ENCODE results near the gene DCX.

The DCX gene

GRCh38 chrX:111376486-111376885, 35.5 kb downstream of the DCX start:
- H4K20me1 ChIP-seq, result peaks cover 19% of the 10 kb centered on the region; the same call in 1 of the 2 replicates
- H3K4me3 ChIP-seq, result no peak overlapping the region
- H3K27ac ChIP-seq, result no peak overlapping the region
- H3K4me1 ChIP-seq, result no peaks in the 10 kb centered on the region
- no peak for TF ChIP-seq Cebpa-rat (IDR thresholded peaks at IDR 0.05)
- no peak overlapping the region for H3K4me2 ChIP-seq
- peaks cover 63% of the 10 kb centered on the region for H3K27me3 ChIP-seq
- H3K36me3 ChIP-seq, result no peaks in the 10 kb centered on the region
- H3K9me3 ChIP-seq, result no peaks in the 10 kb centered on the region
- H3K9ac ChIP-seq, result no peak overlapping the region

- Histone ChIP-seq H3K36me3 (no peaks in the 10 kb centered on the region), H3K27ac (no peak overlapping the region), H3K4me1 (no peaks in the 10 kb centered on the region), H3K9ac (no peak overlapping the region), H4K20me1 (peaks cover 19% of the 10 kb centered on the region; the same call in 1 of the 2 replicates), H3K9me3 (no peaks in the 10 kb centered on the region), H3K4me3 (no peak overlapping the region), H3K4me2 (no peak overlapping the region), H3K27me3 (peaks cover 65% of the 10 kb centered on the region)
- no peak for TF ChIP-seq Cebpa-rat (IDR thresholded peaks at IDR 0.05)
These were observed 36.2 kb downstream of the DCX start for GRCh38 chrX:111375747-111376146.

GRCh38 chrX:111372086-111372485, 39.9 kb downstream of the DCX start:
- Histone ChIP-seq H3K9ac (no peak overlapping the region), H4K20me1 (peaks cover 19% of the 10 kb centered on the region; the same call in 1 of the 2 replicates), H3K4me1 (no peaks in the 10 kb centered on the region), H3K4me3 (no peak overlapping the region), H3K27me3 (peaks cover 70% of the 10 kb centered on the region), H3K4me2 (no peak overlapping the region), H3K9me3 (no peaks in the 10 kb centered on the region), H3K36me3 (no peaks in the 10 kb centered on the region), H3K27ac (no peak overlapping the region)
- TF ChIP-seq Cebpa-rat (IDR thresholded peaks at IDR 0.05), result no peak

- no peaks in the 10 kb centered on the region for H4K20me1 ChIP-seq
- H3K4me3 ChIP-seq, result no peak overlapping the region
- H3K27me3 ChIP-seq, result peaks cover 79% of the 10 kb centered on the region
- no peaks in the 10 kb centered on the region for H3K9me3 ChIP-seq
- no peaks in the 10 kb centered on the region for H3K4me1 ChIP-seq
- no peak for TF ChIP-seq Cebpa-rat (IDR thresholded peaks at IDR 0.05)
- no peak overlapping the region for H3K4me2 ChIP-seq
- H3K27ac ChIP-seq, result no peak overlapping the region
- no peaks in the 10 kb centered on the region for H3K36me3 ChIP-seq
- no peak overlapping the region for H3K9ac ChIP-seq
These were observed 46.1 kb downstream of the DCX start for GRCh38 chrX:111365770-111366325.

- H3K4me3 ChIP-seq, result no peak overlapping the region
- no peak overlapping the region for H3K27ac ChIP-seq
- H4K20me1 ChIP-seq, result no peaks in the 10 kb centered on the region
- H3K27me3 ChIP-seq, result peaks cover 66% of the 10 kb centered on the region
- TF ChIP-seq Cebpa-rat (IDR thresholded peaks at IDR 0.05), result no peak
- H3K36me3 ChIP-seq, result no peaks in the 10 kb centered on the region
- H3K4me1 ChIP-seq, result no peaks in the 10 kb centered on the region
- no peak overlapping the region for H3K9ac ChIP-seq
- no peak overlapping the region for H3K4me2 ChIP-seq
- no peaks in the 10 kb centered on the region for H3K9me3 ChIP-seq
These were observed 48.3 kb downstream of the DCX start for GRCh38 chrX:111363741-111364140.

GRCh38 chrX:111361751-111362150, 50.2 kb downstream of the DCX start:
- H3K4me3 ChIP-seq, result no peak overlapping the region
- peaks cover 66% of the 10 kb centered on the region for H3K27me3 ChIP-seq
- H3K36me3 ChIP-seq, result no peaks in the 10 kb centered on the region
- no peak overlapping the region for H3K4me2 ChIP-seq
- no peak for TF ChIP-seq Cebpa-rat (IDR thresholded peaks at IDR 0.05)
- no peak overlapping the region for H3K9ac ChIP-seq
- no peaks in the 10 kb centered on the region for H3K4me1 ChIP-seq
- H4K20me1 ChIP-seq, result no peaks in the 10 kb centered on the region
- H3K9me3 ChIP-seq, result no peaks in the 10 kb centered on the region
- no peak overlapping the region for H3K27ac ChIP-seq

GRCh38 chrX:111360839-111361238, 51.2 kb downstream of the DCX start:
- H3K4me1 ChIP-seq, result no peaks in the 10 kb centered on the region
- no peaks in the 10 kb centered on the region for H4K20me1 ChIP-seq
- H3K27ac ChIP-seq, result no peak overlapping the region
- no peak for TF ChIP-seq Cebpa-rat (IDR thresholded peaks at IDR 0.05)
- H3K4me2 ChIP-seq, result no peak overlapping the region
- no peak overlapping the region for H3K9ac ChIP-seq
- H3K36me3 ChIP-seq, result no peaks in the 10 kb centered on the region
- H3K4me3 ChIP-seq, result no peak overlapping the region
- H3K9me3 ChIP-seq, result no peaks in the 10 kb centered on the region
- peaks cover 66% of the 10 kb centered on the region for H3K27me3 ChIP-seq

GRCh38 chrX:111355523-111356115, 56.4 kb downstream of the DCX start:
- no peak for TF ChIP-seq Cebpa-rat (IDR thresholded peaks at IDR 0.05)
- Histone ChIP-seq H3K9ac (no peak overlapping the region), H4K20me1 (no peaks in the 10 kb centered on the region), H3K4me3 (no peak overlapping the region), H3K27ac (no peak overlapping the region), H3K27me3 (peaks cover 75% of the 10 kb centered on the region), H3K4me1 (no peaks in the 10 kb centered on the region), H3K9me3 (no peaks in the 10 kb centered on the region), H3K4me2 (no peak overlapping the region), H3K36me3 (no peaks in the 10 kb centered on the region)

GRCh38 chrX:111354496-111354895, 57.5 kb downstream of the DCX start:
- peaks cover 83% of the 10 kb centered on the region for H3K27me3 ChIP-seq
- no peak overlapping the region for H3K27ac ChIP-seq
- H3K4me2 ChIP-seq, result no peak overlapping the region
- H3K4me1 ChIP-seq, result no peaks in the 10 kb centered on the region
- H3K4me3 ChIP-seq, result no peak overlapping the region
- H3K36me3 ChIP-seq, result no peaks in the 10 kb centered on the region
- no peak overlapping the region for H3K9ac ChIP-seq
- no peak for TF ChIP-seq Cebpa-rat (IDR thresholded peaks at IDR 0.05)
- no peaks in the 10 kb centered on the region for H4K20me1 ChIP-seq
- H3K9me3 ChIP-seq, result no peaks in the 10 kb centered on the region

GRCh38 chrX:111353793-111354192, 58.2 kb downstream of the DCX start:
- no peaks in the 10 kb centered on the region for H3K4me1 ChIP-seq
- no peaks in the 10 kb centered on the region for H3K36me3 ChIP-seq
- H3K9me3 ChIP-seq, result no peaks in the 10 kb centered on the region
- no peak overlapping the region for H3K4me2 ChIP-seq
- peaks cover 90% of the 10 kb centered on the region for H3K27me3 ChIP-seq
- H4K20me1 ChIP-seq, result no peaks in the 10 kb centered on the region
- H3K27ac ChIP-seq, result no peak overlapping the region
- H3K4me3 ChIP-seq, result no peak overlapping the region
- TF ChIP-seq Cebpa-rat (IDR thresholded peaks at IDR 0.05), result no peak
- no peak overlapping the region for H3K9ac ChIP-seq

All from BLaER1 (cell line).